GM20000 (cell line): Measurements from ENCODE around the gene GRK3.
"Not testable (repeated sequence)": the region's sequence is repeated elsewhere in the genome, so short reads cannot be mapped to it uniquely, and the experiment has no call there.

Experiments
- DNase-seq: peaks from one replicate; pipeline ENCODE4 v3.0.0; 2012; ENCODE audit warnings: low spot score
- CTCF ChIP-seq: IDR thresholded peaks from 2 replicates; pipeline ENCODE4 v1.5.1; 2012; ENCODE audit warnings: mild to moderate bottlenecking, control low read depth; ENCODE audit errors: extremely low read depth, missing control alignments

The GRK3 gene

GRCh38 chr22:25566186-25566897 is 1.9 kb downstream of the GRK3 start:
- TF ChIP-seq CTCF: no peak

GRCh38 chr22:25566898-25567235 is 2.4 kb downstream of the GRK3 start:
- DNase-seq: peak; percentile 39
- no peak for TF ChIP-seq CTCF

More at GRCh38 chr22:25566186-25566897, 1.9 kb downstream of the GRK3 start:
- DNase-seq: no peak

- DNase-seq: peak; percentile 30
- no peak for TF ChIP-seq CTCF
Observed at GRCh38 chr22:25567251-25567675, 2.8 kb downstream of the GRK3 start.

GRCh38 chr22:25568066-25568465 is 3.6 kb downstream of the GRK3 start:
- not testable (repeated sequence) for DNase-seq

GRCh38 chr22:25569361-25569760 is 4.9 kb downstream of the GRK3 start:
- no peak for TF ChIP-seq CTCF

GRCh38 chr22:25569983-25570382 is 5.5 kb downstream of the GRK3 start:
- TF ChIP-seq CTCF: no peak
- DNase-seq: no peak

More at GRCh38 chr22:25569361-25569760, 4.9 kb downstream of the GRK3 start:
- no peak for DNase-seq

DNA sequence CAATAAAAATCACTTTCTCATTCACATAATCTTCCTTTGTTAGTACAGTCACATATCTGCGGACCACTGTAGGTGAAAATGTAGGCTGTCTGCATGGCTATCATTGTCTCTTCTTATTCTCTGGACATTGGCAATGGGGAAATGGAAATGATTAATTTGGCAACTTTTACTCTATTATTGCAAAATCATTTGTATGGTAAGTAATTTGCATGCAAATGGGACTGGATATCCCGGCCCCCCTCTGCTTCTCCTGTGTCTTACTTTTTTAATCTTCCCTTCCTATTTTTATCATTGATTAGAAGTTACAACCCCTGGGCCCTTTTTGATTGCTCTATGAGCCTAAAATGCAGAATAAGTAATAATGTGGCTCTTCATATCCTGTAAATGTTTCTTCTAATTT is 6.0 kb downstream of the GRK3 start:
- no peak for DNase-seq
- no peak for TF ChIP-seq CTCF

DNA sequence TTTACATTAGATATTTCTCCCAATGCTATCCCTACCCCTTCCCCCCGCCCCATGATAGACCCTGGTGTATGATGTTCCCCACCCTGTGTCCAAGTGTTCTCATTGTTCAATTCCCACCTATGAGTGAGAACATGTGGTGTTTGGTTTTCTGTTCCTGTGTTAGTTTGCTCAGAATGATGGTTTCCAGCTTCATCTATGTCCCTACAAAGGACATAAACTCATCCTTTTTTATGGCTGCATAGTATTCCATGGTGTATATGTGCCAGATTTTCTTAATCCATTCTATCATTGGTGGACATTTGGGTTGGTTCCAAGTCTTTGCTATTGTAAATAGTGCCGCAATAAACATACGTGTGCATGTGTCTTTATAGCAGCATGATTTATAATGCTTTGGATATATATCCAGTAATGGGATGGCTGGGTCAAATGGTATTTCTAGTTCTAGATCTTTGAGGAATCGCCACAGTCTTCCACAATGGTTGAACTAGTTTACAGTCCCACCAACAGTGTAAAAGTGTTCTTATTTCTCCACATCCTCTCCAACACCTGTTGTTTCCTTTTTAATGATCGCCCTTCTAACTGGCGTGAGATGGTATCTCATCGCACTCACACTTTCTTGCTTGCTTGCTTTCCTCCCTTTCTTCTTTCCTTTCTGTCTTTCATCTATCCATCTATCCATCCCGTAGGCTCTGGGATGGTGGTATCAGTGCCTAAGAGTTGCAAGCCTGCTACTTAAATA is 7.7 kb downstream of the GRK3 start:
- not testable (repeated sequence) for DNase-seq
